NCI-H524 treated with DMSO at 0.1 percent for 48 hours (cell line): ENCODE data around the gene GIT1.

Source experiments
- DNase-seq: peaks from one replicate; lab custom pipeline; 2025; lab: John Stamatoyannopoulos, UW

The GIT1 gene

DNA sequence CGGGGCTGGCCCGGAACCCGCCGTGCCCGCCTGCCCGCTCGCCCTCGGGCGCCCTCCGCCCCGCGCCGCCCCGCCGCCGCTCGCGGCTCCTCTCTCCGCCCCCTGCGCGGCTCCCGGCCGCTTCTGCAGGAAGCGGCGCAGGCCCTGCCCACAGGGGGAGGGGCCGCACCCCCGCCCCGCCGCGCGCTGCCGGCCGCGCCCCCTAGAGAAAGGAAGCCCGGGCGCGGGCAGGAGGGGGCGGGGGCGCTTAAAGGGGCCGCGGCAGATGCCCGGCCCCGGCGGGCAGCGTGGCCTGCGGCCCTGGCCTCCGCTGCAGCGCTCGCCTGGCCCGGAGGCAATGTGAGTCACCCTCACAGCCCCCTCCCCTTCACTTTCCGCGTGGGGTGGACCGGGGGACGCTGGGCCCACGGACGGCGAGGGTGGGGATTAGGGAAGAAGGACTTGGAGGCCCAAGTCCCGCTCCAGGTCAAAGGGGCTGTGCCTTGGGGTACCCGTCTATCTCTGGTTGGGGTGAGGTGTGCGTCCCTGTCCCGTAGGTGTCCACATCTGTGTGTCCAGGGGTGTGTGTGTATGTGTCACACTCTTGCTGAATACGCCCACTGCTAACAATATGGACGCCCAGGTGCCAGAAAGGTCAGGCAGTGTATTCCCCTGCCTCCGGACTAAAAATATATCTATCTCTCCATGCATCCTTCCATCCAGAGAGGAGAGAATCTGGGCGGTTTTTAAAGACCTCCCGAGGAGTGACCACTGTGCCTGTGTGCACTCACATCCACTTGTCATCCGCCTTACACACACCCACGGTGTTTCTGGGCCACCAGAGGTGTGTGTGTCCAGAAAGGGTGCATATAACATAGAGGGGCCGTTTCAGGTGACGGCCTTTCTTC, at the start of gene GIT1:
GIT1 (minus strand) TSS at position 125 of the 887 bp plus-strand sequence. CDS start 270 bp downstream, outside the sequence.
- no peak for DNase-seq

DNA sequence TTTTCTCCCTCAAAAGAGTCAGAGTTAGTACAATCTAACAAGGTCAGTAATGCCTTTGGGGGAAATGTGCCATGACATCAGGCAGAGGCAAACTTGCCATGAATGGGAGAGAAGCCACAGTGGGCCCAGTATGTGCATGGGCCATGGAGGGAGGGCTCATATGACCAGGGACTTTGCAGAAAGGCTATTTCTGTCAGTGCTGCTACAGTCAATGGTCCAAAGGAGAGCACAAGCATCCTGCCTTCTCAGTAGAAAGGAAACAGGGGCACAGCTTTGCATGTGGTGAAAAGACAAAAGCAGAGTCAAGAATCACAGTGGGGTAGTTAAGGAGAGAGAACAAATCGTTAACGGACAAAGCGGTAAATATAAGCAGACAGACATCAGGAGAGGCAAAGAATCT, 44.4 kb upstream of the GIT1 start:
- no peak for DNase-seq

GRCh38 chr17:29630630-29631193, 41.3 kb upstream of the GIT1 start:
- no peak for DNase-seq

DNA sequence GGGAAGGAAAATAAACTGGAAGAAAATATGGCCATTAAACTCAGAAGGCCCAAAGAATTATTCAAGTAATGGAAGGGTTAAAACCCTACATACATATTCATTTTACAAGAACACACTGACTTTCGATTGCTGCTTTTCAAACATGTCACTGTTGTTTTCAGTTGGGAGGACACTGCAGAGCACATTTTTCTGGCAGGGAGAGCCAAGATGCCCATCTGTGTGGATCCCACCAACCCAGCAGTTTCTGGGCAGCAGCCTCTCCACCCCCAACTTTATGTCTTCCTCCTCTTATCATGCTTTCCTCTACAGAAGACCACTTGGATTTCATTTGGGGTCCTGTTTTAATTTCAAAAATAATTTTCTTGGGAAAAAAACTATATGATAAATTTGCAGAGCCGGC, 40.4 kb upstream of the GIT1 start:
- DNase-seq: no peak

DNA sequence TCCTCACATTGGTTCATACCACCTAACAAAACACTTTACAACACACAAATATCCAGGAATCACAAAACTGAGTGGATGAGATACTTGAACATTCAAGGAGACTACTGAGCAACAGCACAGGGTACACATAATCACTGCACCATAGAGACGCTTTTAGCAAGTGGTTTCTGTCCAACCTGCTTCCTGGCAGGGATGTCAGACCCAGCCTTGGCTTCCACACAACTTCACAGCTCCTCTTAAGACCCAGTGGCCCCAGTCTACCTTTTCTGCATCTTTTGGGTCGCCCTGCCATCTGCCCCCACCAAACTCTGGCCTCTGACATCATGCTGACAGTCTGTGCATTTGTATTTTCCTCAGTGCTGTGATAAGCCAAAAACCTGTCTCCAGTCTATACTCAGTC, 39.2 kb upstream of the GIT1 start:
- DNase-seq: no peak

DNA sequence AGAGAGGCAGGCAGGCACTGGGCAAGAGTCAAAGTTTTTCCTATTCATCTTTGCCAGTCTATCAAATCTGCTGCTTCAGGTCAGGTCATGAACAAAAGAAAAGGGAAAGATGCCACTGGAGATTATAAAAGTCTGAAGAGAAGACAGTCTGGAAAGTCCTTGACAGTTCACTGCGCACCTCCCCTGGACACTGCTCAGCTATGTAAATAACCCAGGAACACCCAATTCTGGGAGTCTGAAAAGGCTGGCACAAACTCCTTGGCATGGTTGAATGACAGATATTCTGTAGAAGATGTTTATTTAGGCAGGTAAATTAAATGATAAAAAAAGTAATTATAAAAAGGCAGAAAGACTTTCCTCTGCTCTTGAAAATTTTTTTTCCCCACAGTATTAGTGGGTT, 38.5 kb upstream of the GIT1 start:
- DNase-seq: no peak

DNA sequence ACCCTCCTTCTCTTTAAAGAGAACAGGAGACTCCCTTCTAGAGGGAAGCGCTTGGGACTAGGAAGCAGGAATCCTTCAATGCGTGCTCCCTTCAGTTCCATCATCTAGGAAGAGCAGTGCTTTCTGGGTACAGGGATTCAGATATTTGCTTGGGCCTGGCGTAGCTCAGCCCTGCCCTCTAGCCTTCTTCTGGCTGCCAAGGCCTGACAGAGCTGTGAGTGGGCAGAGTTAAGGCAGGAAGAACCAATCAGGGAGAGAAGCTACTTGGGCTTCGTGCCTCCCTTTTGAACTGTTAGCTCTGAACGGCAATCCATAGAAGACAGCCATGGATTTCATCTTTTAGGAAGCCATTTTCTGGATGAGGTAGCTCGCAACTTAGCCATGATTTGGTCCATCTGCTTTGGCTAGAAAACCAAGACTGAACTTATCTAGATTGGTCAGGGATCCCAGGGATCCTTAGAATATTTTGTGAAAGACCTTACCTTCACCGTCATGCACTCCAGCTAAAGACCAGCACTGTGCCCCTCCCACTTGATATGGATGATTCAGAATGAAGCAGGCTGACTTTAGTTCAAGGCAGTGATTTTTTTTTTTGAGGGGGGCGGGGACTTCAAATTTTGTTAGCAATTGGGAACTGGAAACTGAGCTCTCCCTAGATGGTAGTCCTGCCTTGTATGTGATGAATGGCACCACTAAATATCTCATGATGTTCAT, 35.7 kb upstream of the GIT1 start:
- DNase-seq: no peak

DNA sequence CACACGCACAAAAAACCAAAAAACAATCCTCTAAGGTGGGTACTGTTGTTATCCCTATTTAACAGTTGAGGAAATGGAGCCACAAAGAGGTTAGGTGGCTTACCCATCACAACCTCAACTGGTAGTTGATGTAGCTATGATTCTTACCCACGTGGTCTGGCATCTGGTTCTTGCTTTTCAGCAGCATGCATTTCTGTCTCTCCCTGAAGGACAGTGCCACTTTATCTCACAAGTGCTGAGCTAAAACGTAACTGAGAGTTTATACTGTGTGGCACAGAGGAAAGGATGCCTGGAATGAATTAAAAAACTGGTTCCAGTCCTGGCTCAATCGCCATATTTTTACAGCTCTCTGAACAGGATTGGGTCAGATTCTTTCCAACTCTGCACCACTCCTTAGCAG, 35.1 kb upstream of the GIT1 start:
- no peak for DNase-seq

DNA sequence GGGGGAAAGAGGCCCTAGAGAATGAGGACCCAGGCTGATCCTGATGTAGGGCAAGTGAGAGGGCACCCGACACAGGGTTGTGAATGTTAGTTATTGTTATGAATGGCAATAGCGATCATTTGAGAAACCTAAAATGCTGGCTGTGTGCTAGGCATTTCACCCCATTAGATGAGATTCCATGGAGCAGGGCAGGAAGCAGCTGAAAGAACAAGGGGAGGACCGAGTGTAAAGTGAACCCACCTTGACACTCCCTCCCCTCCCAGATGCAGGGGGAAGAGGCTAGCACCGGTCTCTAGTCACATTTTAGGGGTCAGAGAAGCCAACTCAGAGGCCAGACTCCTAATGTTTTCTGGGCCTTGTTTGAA, 33.8 kb upstream of the GIT1 start:
- DNase-seq: no peak

DNA sequence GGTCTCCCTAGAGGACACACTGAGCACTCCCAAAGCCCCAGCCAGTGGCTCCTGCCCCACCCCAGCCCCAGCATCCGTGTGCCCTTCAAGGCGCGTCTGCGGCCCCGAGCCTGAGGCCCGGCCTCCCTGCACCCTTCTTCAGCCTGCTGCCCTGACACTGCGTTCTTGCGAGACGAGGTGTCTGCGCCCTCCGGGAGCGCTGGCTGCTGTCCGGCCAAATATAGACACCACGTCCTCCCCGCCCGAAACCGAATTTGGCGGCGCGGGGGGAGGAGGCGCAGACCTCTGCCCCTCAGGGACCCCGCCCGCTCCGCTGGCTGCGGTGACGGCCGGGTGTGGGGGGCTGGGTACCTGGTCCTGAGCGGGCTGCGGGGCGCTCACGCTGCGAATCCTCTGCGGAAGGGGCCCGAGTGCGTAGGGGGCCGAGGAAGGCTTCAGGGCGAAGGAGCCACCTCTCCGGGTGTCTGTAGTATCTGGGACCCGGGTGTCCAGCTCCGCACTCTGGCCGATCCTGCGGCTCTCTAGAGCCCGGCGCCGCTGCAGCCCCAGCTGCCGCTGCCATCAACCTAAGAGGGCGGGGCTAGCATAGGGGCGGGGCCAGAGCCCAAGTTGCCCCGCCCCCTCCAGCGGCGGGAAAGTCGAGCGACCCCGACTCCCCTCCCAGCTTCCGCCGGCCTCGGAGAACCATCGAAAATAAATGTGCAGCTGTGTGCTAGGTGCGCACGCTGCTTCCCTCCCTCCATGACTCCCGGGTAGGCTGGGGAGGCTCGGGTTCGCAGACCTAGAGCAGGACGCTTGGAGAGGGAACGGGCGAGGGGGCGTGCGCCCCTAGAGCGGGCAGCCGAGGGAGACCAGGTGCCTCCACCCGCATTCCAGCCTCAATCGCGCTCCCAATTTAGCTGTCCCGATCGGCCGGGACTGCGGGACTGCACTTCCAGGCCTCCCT, 33.2 kb upstream of the GIT1 start, which contains the start of gene CORO6:
CORO6 (minus strand) TSS at position 576 of the 946 bp plus-strand sequence. CDS start 1,491 bp downstream, outside the sequence.
- no peak for DNase-seq

- DNase-seq: no peak
Measured at GRCh38 chr17:29621751-29622194, 32.3 kb upstream of the GIT1 start.

GRCh38 chr17:29620779-29621500, 31.5 kb upstream of the GIT1 start:
- no peak for DNase-seq

DNA sequence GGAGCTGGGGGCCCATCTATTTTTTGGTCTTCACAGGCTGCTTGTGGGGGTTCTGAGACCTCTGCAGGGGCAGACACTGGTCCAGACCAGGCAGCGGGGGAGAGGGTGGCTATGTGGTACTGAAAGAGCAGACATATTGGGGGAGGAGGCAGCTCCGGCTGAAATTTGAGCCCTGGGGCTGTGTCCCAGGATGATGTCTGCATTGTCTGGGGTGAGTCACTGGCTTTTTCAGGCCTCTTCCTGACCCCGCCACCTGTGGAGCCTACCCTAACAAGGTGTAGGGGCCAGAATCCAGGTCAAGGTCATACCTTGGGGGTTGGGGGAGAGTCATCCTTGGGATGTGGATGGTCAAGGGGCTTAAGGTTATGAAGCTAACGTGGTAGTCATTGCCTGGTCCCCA, 30.8 kb upstream of the GIT1 start:
- DNase-seq: no peak

DNA sequence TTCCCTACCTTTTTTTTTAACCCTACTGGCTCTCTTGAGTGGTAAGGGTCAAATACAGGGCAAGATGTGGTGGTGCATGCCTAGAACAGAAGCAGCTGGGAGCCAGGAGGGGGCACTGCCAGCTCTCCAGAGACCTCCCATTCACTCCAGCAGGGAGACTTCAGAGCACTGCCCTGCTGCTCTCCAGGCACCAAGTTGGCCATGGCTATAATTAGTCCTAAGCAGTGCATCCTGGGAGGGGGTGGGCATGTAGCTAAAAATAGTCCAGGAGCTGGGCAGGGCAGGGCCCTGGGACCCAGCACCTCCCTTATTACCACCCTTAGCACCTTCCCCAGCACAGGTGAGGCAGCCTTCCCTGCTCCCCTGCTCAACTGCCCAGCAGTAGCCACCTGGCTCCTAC, 29.8 kb upstream of the GIT1 start:
- peak; percentile 22 for DNase-seq

GRCh38 chr17:29618272-29619065, 29.0 kb upstream of the GIT1 start:
- no peak for DNase-seq

DNA sequence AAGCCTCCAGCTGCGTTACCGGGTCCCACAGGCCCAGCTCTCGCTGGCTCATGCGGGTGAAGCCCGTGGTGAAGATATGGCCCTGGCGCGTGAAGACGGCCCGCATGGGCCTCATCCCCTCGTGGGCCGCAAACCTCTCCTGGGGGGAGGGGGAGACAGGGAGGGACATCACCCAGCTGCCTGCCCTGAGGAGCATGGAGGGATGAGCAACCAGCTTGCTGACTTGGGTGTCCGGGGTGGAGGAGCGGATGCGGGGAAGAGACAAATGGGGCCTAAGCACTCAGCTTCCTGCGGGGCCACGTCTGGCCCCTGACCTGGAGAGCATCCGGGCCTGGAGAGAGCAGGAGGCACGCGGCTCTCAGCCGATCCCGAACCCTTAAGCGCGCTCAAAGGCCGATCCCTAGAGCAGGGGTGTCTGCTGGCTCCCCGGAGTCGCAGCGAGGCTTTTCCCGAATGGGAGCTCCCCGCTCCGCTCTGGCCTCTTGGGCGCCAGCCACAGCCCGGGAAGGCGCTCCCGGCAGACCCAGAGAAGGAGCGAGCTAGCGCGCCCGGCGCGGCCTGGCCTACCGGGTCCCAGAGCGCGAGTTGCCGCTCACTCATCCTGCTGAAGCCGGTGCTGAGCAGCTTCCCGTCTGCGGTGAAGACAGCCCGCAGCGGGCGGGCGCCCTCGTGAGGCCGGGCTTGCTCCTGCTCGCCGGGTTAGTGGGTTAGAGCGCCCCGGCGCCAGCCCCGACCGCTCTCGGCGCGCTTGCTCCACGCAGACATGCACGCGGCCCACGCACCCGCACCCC, 28.2 kb upstream of the GIT1 start:
- DNase-seq: no peak

DNA sequence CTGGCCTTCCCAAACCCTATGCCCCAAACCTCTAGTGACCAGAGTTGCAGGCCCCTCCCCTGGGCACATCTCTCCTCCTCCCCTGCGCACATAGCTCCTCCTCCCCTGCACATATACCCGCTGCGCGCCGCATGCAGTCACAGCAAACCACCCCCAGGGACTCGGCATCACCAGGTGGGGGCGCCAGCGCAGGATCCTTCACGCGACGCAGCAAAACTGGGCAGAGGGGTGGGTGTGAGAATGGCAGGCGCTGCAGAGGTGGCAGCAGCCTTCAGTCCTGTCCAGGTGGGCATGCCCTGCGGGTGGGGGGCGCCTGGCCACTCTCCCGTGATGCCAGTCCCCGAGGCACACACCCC, 27.7 kb upstream of the GIT1 start:
- DNase-seq: peak; percentile 69

- no peak for DNase-seq
Measured at GRCh38 chr17:29616300-29617048, 27.0 kb upstream of the GIT1 start.
